GM18517 (cell line): ENCODE data around the gene PACSIN2.
"Not testable (repeated sequence)": the region's sequence is repeated elsewhere in the genome, so short reads cannot be mapped to it uniquely, and the experiment has no call there.

Source experiments
- ATAC-seq: cut with Tn5 transposase; IDR thresholded peaks from one replicate; pipeline ENCODE4 v1.9.1; 2021; ENCODE audit warnings: mild to moderate bottlenecking, moderate library complexity; ENCODE audit not compliant: unreplicated experiment

The PACSIN2 gene

DNA sequence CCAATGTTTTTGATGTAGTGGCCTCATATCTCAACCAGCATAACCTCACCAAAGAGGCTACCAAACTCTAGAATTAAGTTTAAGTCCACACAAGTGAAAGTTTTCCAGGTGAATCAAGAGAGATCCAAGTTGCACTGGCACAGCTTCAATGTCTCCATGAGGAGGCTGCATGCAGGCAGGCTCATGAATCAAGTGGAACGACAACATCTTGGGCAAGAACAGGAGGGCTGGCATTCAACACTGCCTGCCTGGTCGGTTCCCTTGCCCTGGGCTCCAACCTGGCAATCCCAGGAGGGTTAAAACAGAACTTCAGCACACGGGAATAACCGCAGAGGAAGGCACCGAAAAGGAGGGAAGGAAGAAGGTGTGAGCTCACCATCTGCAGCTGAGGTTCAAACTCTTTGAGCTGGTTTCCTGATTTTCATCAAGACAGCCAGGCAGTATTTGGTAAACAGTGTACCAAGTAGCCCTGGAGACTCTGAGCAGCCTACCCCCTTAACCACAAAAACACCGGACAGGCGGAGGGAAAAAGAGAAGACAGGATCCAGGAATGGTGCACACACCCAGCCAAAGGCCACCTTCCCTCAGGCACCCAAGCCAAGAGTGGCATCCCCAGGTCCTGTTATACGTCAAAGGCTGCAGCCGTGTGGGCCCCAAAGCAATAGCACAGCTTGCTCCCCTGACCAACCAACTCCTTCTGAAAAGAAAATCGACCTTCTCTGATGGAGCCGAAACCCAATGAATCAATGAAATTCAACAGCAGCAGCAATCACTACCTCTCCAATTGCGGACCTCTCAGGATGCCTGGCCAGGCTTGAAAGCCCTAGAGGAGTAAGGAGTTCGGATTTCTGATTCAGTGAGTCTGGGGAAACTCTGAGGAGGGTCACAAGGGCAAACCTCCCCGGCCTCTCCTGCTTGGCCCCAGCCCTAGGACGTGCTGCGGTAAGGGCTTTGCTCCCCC is 1.3 kb downstream of the PACSIN2 start:
- ATAC-seq = no peak

DNA sequence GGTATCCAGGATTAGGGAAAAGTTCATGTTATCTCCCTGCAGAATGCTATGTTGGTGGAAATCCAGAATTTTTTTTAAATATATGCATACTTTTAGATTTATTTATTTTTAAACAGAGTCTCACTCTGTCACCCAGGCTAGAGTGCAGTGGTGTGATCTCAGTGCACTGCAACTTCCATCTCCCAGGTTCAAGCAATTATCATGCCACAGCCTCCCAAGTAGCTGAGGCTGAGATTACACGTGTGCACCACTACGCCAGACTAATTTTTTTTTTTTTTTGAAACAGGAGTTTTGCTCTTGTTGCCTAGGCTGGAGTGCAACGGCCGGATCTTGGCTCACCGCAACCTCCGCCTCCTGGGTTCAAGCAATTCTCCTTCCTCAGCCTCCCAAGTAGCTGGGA is 2.6 kb downstream of the PACSIN2 start:
- no peak for ATAC-seq

DNA sequence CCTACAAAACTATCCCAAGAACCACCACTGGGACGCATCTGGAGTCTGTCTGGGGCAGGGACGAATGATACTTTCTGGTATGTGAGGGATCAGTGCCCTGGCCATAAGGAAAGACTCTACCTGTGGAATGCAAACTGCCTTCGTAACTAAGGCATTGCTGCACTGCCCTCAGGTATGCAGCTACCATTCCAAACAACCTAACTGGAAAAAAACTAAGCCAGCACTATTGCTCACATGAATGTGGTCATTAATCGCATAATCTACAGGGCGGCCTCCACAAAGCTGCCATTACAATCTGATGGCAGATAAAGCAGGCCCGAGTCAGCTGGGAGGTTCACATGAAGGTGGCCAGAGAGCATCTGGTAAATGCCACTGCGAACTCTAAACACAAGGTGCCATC is 3.9 kb downstream of the PACSIN2 start:
- ATAC-seq = no peak

- no peak for ATAC-seq
Measured at GRCh38 chr22:43009444-43009843, 5.5 kb downstream of the PACSIN2 start.

- no peak for ATAC-seq
Measured at GRCh38 chr22:43008921-43009320, 6.0 kb downstream of the PACSIN2 start.

- no peak for ATAC-seq
Measured at GRCh38 chr22:43008509-43008908, 6.4 kb downstream of the PACSIN2 start.

- ATAC-seq = no peak
Measured at GRCh38 chr22:43007519-43008102, 7.3 kb downstream of the PACSIN2 start.

DNA sequence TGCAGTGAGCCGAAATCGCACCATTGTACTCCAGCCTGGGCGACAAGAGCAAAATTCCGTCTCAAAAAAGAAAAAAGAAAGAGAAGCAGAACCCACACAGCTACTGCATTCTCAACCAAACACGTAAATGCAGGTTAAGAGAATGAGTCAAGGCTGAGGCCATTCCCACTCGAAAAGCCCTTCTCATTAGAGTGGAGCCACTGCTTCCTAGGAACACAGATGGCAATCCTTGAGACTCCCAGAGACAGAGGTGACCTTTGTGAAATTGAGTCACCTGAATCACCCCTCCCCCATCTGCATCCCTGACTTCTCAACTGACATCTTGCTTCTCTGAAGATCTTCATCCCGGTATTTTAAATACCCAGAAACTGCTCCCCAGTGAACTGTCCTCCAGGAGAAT is 8.2 kb downstream of the PACSIN2 start:
- ATAC-seq = no peak

DNA sequence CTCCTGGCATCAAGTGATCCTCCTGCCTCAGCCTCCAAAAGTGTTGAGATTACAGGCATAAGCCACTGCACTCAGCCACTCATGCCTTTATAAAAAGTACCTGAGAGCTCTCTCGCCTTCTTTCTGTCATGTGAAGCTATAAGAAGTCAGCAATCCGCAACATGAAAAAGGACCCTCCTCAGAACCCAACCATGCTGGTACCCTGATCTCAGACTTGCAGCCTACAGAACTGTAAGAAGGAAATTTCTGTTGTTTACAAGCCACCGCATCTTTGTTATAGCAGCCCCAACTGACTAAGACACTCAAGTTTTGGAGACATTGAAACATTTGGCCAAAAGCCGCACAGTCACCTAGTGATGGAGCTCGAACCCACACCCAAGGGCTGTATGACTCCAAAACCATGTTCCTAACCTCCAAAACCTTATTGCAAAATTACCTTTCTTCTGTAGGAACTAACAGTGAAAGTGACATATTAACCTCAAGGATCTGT is 8.9 kb downstream of the PACSIN2 start:
- no peak for ATAC-seq

DNA sequence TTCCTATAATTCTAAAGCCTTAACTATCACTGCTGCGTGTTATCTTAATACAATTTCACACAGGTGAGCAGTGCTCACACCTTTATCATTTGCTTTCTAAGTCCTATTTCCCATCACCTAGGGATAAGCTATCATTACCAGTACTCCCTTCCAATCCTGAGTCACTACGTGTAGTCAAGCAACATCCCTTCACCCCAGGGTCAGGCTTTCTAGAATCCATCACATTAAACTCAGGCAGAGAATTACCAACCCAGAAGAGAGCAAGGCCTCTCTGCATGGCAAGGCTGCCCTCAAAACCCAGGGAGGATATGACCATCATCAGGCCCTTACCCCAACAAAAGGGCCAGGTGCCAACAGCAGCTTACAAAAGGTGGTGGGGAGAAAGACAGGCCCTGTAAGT is 9.8 kb downstream of the PACSIN2 start:
- ATAC-seq = no peak

- no peak for ATAC-seq
Measured at GRCh38 chr22:43004362-43005035, 10.4 kb downstream of the PACSIN2 start.

- no peak for ATAC-seq
Measured at GRCh38 chr22:43002202-43002586, 12.8 kb downstream of the PACSIN2 start.

DNA sequence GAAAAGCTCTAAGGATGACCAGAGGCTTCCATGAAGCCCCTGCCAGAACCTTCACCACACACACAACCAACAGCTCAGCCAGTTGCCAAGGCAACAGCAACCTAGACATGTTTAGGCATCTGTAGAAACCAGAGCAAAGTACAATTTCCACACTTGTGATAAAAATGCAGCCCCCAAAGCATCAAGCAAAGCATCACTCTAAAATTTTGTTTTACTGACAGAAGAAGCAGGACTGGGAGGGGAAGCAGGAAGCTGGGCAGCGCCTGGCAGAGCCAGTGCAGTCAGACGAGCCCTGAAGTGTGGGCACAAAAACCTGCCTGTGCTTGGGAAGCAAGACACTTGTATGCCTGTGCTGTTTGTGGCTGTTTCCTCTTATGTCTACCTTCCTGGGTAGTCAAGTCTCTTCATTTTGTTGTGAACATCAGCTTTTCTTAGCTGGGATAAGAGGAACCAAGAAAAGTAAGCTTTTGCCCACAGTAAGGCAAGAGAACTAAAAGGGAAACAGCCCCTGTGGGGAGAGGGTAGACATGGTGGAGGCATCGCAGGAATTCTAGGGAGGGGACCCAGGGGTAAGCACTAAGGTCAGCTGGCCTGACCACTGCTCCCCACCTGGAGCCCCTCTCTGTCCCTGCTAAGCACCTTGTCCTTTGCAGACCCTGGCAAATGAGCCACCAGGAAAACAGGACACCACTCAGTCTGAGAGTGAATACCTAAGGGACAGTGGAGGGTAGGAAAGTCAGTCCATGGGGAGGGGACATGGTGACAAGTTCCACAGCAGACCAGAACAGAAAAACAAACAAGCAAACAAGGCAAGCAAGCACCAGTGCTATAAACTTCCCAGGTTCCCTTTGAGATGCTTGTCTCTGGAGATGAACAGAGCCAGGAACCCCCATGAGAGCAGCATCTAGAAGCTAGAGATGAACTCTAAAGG is 13.4 kb downstream of the PACSIN2 start:
- ATAC-seq = no peak

DNA sequence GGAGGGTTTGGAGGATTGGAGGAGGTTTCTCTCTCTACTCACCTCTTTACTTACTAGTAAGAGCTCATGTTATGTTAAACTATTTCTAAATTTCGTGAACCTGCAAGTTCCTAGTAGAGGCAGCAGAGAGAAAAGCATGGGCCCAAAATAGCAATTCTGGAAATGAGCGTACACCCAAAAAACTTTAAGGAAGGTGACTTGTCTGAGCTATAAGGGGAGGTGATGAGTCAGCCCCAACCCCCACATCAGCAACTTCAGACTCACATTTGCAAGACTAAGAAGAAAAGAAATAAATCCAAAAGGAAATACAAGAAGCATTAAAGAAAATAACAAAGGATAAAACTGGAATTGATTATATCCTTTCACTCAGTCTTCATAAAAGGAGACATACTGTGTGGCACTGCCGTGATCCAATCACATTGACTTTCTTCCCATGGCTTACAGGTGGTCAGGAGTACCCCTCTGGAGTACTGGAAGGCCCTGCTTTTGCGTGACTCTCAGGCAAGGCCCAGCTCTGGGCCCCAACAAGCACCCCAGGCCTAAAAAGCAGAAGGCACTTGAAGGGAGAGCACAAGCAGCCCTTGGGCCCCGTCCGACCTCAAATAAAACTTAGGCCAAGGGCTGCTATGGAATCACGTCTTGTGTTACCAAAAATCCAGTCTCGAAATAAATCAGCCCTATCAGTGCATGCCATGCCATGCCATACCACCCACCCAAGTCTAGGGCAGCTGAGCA is 14.3 kb downstream of the PACSIN2 start:
- ATAC-seq = no peak

GRCh38 chr22:42997582-42998090 is 17.3 kb downstream of the PACSIN2 start:
- no peak for ATAC-seq

DNA sequence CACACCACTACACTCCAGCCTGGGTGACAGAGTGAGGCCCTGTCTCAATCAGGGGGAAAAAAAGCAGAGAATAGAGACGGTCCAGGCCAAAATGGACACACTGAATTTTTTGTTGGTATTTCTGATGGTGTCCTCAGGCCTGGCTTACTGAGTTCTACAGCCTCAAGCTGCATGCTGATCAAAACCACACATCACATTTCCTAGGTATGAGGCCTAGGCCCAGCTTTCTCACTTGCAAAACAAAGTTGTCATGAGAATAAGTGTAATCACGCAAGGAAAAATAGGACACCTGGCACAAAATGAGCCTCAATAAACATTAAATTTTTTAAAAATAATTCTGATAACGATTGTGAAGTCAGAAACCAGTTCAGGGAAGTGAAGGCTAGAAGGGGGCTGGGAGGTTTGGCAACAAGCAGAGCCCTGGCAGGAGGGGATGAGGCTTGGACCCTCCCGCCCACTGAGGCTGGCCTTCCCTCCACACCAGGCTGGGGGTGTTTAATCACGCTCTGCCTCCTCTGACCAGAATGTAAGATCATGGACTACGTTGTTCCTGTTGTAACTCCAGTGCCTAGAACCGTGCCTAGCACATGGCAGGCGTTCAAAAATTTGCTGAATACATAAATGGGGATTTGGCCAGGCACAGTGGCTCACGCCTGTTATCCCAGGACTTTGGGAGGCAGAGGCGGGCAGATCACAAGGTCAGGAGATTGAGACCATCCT is 18.1 kb downstream of the PACSIN2 start:
- no peak for ATAC-seq

- not testable (repeated sequence) for ATAC-seq
Measured at GRCh38 chr22:42995654-42996053, 19.3 kb downstream of the PACSIN2 start.

DNA sequence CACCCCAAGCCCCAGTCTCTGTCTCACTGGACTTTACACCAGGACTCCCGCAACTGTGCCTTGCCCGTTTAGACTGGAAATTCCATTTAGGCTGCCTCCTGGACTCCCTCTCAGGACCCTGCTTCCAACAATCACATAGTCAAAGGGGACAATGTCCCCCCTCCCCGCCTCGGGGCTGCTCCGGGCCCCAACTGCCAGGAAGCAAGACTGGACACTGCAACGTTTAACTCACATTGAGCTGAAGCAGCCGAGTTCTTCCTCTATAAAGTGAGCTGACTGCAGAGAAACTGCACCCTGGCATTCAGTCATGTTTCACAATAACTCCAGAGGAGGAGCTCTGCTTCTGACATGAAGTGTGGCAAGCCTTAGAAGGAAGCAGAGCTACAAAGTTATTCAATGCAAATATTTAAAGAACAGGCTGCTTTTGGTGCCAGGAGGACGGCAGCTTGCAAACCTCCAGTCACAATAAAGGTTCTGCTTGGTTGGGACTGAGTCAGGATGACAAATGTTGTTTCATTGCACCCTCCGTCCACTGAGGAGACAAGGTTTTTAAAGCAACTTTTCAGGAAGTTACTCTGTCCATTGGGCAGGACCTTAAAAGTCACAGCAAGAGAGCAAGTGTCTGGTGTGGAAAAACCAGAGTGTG is 19.9 kb downstream of the PACSIN2 start:
- no peak for ATAC-seq
